HG02870 (cell line): ENCODE results near the gene YBX2.
A peak's percentile ranks its signal among the peaks of the same experiment; 100 is the strongest.
"Not testable (repeated sequence)": the region's sequence is repeated elsewhere in the genome, so short reads cannot be mapped to it uniquely, and the experiment has no call there.

Experiments used
- ATAC-seq: cut with Tn5 transposase; IDR thresholded peaks from one replicate; pipeline ENCODE4 v1.9.1; 2021; ENCODE audit warnings: mild to moderate bottlenecking, moderate library complexity; ENCODE audit not compliant: unreplicated experiment

The YBX2 gene

DNA sequence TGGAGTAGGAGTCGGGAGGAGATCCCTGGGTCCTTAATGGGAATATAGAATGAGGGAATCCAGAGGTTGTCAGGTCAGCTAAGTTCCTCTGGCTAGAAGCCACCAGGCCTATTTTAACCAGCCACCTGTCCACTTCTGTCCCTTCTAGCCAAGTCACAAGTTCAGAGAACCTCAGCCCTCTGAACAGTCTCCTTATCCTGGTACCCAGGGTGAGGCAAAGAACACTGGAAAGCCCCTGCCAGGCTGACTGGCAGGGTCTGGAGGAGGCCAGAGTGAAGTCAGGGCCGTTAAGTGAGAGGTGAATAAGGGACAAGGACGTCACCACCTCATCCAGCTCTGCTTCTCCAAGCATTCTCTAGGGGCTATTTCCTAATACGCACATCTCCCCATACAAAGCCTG lies 45.6 kb downstream of the YBX2 start:
- ATAC-seq: no peak

DNA sequence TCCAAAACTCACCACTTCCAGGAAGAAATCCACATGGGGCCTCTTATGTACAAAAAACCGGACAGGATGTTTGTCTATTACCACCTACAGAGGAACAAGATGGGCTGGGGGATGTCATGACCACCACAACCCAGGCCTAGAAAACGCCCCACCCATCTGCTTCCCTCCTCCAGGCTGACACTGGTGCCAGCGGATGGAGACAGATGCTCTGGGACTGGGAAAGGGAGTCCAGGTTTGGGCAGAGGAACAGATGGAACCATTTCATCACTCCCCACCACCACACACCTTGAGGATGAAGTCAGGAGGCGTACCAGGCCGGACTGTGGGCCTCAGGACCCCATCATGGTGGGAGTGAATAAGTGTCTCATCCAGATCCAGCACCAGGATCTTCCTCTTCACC lies 47.7 kb downstream of the YBX2 start:
- no peak for ATAC-seq

DNA sequence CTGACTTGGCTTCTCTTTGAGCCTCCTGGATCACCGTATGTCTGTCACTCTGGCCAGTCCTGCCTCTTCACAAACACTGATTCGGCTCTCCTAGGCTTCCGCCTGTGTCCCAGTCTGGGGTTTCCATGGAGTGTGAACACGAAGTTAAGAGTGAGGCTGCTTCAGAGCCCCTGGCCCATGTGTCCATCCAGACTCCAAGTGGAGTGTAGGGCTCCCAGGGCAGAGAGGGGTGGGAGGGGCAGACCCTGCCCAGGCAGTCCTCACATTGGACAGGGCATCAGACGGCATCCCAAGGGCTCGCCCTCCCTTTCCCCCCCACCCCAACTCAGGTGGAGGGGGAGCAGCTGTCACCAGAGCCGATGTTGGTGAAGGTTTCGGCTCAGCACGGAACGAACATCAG lies 50.6 kb downstream of the YBX2 start:
- not testable (repeated sequence) for ATAC-seq

DNA sequence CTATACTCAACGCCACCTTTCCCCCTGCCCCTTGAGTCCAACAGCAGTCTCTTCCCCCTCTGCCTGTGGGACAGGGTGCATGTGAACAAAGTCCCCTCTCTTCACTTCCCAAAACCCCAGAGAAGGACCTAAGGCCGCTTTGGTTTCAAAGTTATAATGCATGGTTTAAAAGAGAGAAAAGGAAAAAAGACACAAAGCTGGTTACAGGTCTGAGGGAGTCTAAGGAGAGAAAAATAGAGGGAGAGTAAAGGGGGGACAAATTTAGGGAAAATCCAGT lies 51.0 kb downstream of the YBX2 start:
- ATAC-seq: no peak

DNA sequence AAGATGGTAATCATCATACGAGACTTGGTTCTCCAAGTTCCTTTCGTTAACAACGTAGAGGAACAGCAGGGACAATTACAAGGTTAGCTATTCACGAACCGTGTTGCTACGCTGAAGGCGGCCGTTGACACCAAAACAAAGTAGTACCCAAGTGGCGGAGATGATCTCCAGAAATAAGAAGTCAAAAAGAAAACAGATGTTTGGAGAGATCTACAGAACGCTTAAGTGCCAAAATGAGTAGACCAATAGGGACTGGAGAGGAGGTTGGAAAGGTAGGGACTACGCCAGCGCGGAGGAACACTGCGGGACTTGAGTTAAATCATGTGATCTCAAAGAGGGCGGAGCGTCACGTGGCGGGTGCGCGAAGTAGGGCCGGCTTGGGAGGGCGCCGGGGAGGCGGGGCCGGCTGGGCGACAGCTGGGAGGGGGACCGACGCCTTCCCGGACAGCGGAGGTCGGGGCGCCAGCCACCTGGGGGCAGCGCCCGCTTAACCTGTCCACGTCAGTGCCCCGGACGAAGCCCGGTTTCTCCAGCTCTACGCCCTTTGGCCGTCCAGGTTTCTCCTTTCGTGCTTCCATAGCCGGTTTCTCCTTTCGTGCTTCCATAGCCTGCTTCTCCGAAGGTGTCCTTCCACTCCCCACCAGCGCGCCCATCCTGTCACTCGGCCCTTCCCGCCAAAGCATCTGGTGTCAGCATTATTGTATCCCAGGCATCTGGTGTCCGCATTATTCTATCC lies 51.6 kb downstream of the YBX2 start:
- peak; percentile 30 for ATAC-seq

DNA sequence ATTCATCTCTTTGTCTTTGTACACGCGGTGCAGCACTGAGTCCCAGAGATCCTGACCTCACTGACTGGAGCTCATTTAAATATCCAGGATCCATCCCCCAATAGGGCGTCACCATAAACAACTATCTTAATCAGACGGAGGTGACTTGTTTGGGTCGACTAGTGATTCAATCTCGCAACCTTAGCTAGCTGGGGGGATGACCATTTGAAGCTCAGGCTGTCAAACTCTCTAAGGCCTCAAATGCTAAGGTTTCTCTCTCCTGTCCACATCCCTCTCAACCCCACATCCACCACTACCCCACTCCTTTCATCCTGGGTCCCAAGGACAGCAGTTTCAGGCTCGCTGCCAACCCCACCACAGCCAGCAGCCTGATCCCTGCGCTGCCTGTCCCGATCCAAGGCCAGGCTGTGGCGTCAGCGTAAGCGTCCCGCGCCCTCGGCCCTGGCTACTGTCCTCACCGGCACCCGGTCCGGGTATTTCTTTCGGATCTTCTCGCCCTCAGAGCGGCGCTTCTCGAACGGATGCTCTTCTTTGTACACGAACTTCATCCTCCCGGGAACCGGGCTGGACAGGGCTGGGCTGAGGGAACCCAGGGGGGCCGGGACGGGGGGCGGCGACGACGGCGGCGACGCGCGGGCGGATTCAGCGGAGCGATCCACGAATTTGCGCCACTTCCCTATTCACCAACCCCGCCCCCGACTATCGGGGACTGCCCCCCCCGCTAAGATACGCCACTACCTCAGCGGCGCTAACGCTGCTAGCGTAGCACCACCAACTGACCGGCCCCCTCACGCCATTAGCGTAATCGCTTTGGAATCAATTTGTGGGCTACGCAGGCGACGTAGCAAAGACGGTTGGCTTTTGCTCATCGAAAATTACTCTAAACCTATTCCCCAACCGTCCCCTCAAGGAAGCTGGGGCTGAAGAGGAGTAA lies 52.4 kb downstream of the YBX2 start, which contains the start of gene GABARAP:
TSS of gene GABARAP (minus strand) at position 667 of the 934 bp plus-strand sequence. CDS start at position 548, 119 bp downstream.
- ATAC-seq: peak; percentile 25

DNA sequence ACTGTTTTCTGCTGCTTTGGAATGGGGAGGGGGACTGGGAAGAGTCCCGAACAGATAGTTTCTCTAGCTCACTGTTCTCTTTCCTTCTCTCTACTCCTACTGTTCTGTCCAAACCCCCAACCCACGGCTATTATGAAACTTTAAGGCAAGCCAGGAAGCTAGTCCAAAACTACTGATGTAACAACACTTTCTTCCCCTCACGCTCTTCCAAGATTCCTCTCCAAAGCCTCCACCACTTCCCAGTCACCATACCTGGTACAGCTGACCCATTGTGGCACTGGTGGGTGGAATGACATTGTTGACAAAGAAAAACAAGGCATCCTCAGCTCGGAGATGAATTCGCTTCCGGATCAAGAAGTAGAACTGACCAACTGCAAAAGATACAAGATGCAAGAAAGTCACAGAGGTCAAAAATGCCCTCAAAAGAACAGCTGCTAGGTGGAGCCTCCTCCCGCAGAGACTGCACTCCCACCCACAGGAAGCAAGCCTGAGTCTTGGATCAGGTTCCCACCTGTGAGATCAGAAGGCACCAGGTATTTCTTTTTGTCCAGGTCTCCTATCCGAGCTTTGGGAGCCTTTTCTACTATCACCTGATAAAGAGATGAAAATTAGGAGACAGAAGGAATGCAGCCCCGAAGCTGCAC lies 53.2 kb downstream of the YBX2 start:
- ATAC-seq: no peak

DNA sequence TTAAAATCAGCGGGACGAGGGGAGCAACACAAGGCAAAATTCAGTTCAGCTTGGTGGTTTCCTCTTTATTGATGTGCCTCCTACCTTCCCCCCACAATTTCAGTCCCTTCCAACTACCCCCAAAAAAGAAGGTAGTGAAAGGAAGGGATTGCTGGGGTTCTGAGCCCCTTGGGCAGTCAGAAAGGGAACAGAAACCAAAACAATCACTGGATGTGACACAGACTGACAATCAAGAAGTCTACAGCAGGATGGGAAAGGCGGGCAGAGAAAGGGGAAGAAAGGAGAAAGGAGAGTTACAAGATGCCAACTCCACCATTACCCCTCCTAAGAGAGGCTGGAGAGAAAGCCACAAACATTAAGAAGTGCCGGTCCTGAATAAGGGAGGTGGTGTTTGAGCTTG lies 54.1 kb downstream of the YBX2 start:
- no peak for ATAC-seq

DNA sequence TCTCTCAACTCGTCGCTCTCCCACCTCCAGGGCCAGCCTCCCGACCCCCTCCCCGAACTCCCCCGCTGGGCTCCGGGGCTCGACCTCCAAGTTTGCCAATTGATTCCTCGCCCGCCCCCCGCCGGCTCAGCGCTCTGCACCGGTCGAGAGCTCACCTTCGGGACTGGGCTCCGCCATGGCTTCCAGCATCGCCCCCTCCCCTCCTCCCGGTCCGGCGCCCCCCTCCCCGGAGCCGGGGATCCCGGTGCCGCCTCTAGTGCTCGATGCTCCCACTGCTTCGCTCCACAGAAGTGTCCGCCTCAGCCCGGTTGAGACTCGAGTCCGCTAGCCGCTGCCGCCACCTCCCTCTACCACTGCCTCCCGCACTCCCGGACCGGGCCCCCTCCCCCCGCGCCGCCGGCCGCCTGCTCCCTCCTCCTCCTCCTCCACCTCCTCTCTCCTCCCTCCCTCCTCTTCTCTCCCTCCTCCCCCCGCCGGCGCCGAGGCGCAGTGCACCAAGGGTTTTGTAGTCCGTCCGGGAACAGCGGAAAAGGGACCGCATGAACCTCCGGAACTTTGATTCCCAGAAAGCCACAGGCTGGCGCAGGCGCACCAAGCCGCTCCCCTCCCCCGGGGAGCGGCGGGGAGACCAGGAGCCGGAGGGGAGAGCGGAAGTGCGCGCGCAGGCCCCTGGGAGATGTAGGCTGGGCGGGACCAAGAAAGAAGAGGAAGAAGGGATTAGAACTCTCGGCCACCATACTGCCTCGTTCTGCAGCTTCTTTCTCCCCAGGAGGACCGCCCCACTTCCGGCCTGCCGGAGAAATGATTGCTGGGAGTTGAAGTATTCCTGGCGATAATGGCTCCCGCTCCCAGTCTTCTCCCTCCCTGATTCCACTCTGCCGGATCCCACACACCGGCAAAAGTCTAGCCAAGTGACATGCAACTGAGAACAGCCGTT lies 55.1 kb downstream of the YBX2 start, which contains the start of gene PHF23:
TSS of gene PHF23 (minus strand) at position 367 of the 937 bp plus-strand sequence. CDS start at position 189, 178 bp downstream.
- ATAC-seq: peak; percentile 56

DNA sequence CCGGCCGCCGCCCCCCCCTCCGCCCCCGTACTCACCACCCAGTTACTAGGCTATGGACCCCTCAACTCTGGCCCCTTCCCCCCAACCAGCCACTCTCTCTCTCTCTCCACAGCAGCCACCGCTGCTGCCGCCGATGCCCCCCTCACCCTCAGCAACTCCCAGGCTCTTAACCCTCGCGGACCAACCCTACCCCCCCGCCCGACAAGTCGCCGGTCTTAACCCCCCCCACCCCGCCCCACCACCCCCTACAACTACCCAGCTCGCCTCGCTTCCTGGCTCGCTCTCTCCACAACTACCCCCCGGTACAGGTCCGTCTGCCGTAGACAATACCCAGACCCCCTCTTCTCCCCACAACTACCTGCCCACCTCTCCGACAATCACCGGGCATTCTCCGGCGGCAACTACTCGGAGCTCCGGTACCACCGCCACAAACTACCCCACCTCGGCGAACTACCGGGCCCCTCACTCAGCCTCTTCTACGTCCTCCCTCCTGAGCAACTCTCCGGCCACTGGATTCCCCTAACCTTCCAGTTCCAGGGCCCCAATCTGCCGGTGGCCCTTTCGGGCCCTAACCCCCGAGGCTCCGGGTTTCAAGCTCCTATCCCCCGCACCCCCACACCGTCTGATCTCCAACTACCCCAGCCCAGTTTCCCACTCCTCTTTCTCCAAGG lies 55.9 kb downstream of the YBX2 start:
- ATAC-seq: no peak
